NCI-H748 treated with DMSO at 0.1 percent for 48 hours (cell line): ENCODE data around the gene SNED1.

Source experiments
- DNase-seq: peaks from one replicate; lab custom pipeline; 2025; lab: John Stamatoyannopoulos, UW

The SNED1 gene

DNA sequence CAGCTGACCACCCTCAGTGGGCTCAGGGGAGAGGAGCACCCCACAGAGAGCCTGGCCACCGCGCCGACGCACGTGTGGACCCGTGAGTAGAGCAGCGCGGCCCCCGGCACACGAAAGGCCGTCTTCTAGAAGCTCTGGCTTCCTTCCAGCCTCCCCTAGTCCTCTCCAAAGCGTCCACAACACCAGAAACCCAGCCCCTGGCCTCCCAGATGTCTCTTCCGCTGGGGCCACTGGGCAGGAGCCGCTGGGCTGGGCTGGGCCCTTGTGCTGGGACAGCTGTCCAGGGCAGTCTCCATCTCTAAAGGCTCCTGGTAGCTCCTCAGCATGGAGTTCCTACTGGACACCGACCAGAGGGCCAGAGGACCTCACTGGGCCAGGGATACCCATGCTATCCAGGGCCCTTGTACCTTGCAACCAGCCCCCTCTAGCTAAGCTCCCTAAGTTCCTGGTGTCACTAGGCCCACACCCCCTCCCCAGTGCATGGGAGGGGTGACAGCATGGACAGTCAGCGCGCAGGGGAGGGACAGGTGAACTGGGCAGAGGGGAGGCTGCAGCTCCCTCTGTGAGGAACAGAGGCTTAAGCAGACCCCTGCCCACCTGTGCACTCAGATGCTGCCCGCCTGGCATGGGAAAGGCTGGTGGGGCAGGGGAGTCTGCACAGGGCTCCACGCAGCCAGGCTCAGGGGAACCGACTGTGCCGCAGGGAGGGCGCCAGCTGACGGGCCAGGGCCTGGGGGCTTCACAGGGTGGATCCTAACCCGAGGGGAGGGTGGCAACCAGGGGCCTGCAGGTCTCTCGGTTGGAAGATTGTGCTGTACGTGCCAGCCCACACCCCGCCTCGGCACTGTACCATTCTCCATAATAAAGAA, 70.8 kb downstream of the SNED1 start:
- DNase-seq: no peak

DNA sequence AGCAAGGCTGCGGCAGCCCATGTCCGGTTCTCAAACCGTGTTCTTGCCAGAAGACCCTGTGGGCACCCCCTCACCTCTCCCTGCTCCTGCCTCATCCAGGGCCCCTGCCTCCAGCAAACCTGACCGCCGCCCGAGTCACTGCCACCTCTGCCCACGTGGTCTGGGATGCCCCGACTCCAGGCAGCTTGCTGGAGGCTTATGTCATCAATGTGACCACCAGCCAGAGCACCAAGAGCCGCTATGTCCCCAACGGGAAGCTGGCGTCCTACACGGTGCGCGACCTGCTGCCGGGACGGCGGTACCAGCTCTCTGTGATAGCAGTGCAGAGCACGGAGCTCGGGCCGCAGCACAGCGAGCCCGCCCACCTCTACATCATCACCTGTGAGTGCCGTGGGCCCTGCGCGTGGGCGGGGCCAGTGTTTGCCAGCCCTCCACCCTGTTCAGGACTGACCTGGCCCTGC, 71.4 kb downstream of the SNED1 start:
- no peak for DNase-seq

DNA sequence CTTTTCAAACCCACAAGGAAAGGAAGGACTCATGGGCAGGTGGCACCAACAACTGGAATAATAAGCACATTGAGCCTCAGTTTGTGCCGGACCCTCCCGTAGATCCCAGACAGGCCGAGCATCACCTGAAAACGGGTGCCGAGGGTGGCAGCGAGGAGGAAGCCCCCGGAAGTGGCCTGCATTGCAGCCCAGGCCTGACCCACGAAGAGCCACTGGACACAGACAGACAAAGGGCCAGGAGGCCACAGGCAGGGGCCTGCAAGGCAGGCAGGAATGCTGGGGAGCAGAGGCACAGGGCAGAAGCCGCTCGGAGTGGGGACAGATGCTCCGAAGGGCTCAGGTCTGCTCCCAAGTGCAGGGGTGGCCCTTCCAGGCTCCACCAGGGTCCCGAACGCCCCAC, 71.9 kb downstream of the SNED1 start:
- no peak for DNase-seq

DNA sequence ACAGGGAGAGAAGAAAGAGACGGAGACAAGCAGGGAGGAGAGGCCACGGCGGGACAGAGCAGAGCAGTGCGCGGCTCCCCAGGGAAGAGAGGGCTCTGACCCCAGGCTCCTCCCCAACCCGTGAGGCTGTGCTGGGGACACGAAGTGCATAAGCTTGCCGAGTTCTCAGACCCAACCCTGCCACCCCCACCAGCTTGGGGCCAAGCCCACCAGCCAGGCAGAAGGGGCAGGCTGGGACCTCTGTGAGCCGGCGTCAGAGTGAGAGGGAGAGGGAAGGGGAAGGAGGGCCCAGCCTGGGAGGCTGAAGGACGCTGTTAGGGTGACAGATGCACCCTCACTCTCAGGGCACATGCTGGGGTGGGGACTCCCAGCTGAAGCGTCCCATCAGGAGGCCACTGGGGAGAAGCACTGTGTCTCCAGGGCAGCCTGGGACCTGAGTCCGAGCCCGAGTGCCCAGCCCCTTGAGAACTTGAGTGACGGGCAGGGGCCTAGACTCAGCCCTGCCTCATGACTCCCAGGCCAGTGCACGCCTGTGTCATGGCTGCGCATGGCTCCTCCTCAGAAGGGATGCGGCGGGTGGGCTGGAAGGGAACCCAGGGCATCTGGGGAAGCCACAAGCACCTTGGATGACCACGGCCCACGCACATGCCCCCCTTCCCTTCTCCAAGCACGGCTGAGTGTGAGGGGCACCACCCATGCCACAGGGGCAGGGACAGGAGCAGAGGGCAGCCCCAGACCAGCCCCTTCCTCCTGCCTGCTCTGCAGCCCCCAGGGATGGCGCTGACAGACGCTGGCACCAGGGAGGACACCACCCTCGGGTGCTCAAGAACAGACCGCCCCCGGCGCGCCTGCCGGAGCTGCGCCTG, 72.6 kb downstream of the SNED1 start:
- DNase-seq: no peak

DNA sequence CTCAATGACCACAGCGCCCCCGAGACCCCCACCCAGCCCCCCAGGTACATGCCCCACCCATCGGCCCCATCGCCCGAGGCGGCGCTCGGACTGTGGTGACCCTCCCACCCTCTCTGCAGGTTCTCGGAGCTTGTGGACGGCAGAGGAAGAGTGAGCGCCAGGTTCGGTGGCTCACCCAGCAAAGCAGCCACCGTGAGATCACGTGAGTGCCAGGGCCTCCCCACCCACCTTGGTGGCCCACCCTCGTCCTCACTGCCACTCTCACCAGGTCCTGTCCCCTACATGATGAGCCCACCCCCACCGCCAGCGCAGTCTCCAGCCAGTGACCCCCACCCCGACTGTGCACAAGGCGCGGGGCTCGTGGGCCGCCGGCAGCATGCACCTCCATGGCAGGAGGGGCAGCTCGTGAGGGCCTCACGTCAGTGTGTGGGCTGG, 73.3 kb downstream of the SNED1 start:
- DNase-seq: no peak

DNA sequence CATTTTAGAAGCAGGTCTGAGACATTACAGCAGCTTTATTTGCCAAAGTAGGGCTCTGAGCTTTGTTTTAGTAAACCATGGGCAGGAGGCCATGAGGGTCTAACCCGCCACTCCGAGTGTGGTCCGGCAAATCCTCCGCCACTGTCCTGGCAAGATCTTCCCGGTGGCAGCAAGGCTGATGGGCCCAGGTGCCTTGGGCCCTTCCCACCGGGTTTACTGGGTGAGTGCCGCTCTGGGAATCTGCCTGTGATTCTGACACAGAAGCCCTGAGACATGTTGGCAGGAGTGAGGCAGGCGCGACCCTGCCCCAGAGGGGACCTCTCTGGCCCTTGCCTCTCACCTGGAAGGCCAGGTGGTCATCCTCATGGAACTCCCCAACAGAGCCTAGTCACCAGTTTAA, 73.7 kb downstream of the SNED1 start:
- no peak for DNase-seq

DNA sequence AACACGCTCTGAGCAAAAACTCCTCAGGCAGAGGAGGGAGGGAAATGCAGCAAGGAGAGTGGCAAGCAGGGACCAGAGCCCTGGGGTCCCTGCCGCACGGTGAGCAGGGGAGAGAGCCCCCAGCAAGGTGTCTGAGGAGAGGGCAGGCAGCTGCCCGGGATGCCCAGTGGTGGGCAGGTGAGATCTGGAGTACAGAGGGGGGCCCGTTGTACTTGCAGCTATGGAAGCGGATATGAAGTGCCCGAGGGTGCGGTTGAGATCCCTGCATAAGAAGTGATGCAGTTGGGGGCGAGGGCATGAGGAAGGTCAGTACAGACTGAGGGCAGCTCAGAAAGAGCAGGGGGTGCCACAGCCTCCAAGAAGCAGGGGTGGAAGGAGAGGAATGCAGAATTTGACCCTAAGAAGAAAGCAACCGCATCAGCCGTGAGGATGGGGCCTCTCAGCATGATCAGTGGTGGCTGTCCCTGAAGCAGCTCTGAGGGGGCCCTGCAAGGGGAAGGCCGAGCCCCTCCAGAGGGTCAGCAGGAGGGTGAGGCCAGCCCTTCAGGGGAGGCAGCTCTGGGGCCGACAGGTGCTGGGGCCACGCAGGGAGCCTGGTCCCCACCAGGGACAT, 74.2 kb downstream of the SNED1 start:
- no peak for DNase-seq

DNA sequence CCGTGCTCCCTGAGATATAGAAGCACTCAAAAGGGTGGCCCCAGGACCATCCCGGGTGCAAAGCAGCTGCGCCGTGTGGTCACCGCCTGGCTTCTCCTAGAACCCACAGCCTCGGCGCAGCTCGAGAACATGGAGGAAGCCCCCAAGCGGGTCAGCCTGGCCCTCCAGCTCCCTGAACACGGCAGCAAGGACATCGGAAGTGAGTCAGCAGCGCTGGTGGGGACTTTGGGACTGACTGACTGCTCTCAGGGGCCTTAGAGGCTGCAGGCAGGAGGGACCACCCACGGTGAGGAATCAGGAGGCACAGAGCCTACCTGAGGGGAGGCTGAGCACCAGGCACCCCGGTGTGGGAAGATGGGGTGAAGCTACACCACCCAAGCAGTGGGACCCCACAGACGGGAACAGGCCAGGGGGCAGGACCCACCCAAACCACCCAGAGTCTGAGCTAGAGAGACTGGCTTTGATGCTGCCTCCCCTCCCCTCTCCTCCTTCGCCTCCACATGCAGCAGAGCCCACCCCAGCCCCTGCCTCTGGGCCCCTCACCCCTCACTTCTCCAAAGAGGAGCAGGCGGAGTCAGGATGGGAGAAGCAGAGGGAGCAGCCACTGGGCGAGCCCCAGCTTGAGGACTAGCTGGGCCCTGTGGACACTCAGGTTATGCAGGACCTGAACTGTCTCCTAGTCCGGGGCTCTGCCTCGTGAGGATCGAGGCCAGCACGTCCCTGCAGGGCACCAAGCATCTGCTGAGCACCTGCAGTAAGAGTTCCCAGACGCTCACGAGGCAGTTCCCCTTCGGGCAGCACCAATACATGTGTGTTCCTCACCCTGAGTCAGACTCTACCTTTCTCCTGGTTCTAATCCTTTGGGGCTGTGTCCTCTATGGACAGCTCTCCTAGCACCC, 75.0 kb downstream of the SNED1 start:
- no peak for DNase-seq

DNA sequence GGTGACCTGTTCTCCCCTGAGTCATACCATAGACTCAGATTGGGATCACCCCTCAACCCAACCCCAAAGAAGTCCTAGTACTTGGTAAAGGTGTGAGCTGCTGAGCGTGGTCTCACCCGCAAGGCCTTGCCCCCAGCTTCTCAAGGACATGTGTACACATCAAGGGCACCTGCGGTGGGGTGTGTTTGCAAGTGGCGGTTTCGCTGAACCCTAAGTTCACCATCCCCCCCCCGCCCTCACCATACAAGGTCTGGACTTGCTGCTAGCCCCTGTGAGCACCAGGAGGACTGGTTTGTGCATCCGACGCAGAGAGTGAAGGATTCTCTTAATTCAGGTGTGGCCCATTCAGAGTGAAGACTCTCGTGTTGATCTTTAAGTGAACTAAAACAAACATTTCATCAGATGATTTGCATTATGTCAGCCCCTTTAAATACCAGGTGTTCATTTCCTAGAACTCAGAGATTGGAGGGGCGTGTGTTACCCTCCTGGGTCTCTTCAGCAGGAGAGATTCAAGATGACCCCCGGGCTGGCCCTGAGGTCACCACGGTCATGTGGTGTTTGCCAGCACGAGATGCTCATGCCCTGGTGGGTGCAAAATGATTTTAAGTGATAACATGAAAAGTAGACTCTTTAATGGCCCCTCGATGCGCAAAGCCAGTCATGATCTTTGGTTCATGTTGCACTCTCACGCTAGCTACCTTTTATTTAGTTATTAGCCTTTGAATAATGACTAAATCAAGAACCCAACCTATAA, 75.8 kb downstream of the SNED1 start:
- DNase-seq: no peak

DNA sequence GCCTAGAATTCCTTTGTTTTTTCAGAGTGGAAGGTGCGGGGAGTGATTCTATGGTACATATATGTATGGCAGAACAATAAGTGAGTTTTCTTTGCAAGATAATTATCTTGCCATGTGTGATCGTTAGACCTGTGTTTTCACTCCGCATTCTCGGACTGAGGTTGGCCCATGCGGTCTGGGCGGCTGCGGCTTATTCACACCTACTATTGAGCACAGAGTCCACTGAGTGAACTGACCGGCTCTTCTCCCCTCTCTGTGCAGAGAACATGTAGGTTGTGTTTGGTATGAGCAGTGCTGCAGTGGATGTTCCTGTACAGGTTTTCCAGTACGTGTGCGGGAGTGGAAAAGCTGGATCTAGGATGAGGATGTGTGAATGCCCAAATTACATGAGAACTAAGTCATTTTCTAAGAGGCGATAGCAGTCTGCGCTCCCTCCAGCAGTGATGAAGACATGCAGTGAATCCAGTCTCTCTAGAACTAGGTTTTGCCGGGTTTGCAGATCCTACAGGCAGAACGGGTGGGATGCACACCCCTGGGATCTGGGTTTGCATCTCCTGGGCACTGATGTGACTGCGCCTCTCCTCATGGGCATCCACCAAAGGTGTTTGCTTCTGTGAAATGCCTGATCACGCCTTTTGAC, 76.6 kb downstream of the SNED1 start:
- DNase-seq: no peak

DNA sequence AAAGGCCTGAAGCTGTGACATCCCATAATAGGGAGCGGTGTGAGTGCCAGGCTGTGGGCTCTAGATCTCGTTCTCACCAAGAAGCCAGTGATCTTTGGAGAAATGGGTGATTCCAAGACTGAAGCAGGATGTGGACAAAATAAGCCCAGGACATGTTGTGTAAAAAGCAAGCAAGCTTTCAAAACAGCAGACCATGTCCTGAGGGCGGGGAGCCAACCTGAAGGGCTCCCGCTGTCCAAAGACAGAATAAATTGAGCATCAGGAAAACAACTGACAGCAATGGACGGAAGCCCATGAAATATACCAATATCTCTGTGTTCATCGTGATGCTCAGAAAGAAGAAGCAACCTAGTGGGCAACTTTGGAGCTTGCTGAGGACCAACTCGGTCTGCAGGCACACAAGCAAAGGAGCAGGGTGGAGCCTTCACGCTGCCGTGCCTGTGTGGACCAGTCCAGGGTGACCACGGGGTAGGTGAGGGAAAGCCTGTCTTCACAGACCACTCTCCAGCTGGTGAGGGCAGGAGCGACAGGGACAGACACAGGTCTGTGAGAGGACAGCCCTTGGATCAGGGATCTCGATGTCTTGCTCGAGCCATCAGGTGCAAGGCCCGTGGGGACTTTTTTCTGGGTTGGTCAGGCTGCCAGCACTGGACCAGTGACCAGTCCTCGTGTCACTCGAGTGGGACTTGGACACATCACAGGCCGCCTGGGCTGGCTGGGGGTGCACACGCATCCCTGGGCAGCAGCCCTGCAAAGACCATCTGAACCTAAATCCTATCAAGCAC, 82.2 kb downstream of the SNED1 start:
- DNase-seq: no peak

DNA sequence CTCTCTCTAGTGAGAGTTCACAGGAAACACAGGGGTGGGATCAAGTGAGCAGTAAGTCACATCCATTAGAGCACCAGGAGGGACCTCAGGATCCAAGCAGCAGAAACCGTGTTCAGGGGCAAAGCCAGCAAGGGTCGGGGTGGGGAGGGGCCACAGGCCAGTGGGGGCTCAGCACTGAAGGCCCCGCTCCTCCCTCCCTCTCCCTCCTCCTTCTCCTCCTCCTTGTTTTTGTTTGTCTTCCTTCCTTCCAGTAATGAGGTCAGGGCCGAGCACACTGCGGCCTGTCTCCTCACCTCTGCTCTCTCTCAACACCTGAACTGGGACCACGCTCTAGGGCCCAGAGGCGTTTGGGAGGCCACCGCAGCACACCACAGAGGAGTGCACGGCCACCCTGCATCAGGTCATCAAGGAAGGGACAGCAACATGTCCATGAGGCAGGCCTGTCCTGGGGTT, 82.8 kb downstream of the SNED1 start:
- DNase-seq: no peak

DNA sequence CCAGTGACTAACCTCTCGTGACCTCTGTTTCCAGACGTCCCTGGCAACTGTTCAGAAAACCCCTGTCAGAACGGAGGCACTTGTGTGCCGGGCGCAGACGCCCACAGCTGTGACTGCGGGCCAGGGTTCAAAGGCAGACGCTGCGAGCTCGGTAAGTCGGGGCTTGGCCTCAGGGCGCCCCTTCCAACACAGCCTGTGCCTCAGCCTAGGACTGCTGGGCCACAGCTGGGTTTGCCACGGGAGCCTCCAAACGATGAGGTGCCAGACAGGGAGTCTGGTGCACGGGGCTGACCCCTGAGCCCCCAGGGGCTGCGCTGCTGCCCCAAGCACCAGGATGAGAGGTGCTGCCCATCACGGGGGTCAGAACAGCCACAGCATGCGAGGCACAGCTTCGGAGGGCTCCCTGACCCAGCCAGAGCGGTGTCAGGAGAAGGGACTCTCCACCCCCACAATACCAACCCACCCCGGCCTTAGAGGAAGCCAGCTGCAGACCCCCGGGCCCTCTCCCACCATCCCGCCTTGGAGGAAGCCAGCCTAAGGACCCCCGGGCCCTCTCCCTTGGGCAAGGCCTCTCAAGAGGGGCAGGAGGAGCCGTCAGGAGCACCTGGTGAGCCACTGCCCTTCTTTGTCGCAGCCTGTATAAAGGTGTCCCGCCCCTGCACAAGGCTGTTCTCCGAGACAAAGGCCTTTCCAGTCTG, 83.4 kb downstream of the SNED1 start:
- DNase-seq: no peak

DNA sequence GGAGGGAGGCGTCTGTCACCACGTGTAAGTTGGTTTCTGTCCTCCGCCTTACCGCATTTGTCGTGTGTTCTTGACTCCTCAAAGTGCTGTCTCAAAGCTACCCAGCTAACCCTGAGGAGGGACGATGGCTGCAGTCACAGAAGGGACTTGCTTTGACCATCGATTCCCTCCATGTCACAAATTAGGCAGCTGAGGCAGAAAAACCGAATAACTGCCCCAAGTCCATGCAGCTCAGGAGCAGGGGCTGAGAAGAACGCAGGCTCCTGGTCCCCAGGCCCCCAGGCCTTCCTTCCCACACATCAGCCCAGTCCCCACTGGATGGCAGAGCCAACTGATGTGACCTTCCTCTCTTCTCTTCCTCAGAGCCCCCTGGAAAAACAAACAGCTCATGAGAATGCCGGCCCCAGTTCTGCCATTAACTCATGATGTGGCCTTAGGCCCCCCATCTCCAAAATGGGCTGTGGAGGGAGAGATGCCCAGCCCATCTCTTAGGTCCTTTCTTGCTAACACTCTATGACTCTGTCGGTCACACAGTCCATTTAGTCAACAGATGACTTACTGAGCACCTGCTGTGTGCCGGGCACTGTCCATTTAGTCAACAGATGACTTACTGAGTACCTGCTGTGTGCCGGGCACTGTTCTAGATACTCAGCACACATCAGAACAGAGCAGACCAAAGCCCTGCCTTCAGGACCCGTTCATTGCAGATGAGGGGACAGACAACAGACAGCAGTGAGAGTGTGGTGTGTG, 84.1 kb downstream of the SNED1 start:
- no peak for DNase-seq

DNA sequence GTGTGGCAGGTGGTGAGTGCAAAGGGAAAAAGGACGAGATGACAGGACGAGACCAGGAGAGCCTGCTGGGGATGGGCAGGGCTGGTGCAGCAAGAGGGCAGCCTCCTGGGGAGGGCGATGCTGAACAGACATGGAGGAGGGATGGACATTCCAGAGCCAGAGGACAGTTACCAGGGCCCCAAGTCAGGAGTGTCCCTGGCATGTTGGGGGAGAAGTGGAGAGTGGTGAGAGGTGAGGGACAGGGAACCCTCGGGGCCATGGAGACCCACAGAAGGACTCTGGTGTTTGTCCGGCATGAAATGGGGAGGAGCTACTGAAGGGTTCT, 84.6 kb downstream of the SNED1 start:
- DNase-seq: no peak

DNA sequence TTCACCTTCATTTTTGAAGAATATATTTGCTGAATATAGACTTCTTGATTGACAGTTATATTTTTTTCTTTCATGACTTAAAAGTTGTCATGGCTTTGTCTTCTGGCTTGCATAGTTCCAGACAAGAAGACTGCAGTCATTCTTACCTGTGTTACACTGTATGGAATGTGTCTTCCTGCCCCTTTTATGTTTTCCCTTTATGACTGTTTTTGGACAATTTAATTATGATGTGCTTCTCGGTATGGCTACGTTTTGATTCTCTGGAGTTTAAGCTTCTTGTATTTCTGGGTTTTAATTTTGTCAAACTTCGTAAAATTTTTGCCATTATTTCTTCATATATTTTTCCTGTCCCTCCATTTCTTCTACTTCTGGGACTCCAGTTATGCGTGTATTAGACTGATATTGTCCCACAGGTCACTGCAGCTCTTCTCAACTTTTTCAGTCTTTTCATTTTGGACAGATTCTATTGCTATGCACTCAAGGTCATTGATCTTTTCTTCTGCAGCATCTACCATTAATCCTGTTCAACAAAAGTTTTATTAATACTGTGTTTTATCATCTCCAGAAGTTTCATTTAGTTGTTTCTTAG, 86.5 kb downstream of the SNED1 start:
- no peak for DNase-seq

DNA sequence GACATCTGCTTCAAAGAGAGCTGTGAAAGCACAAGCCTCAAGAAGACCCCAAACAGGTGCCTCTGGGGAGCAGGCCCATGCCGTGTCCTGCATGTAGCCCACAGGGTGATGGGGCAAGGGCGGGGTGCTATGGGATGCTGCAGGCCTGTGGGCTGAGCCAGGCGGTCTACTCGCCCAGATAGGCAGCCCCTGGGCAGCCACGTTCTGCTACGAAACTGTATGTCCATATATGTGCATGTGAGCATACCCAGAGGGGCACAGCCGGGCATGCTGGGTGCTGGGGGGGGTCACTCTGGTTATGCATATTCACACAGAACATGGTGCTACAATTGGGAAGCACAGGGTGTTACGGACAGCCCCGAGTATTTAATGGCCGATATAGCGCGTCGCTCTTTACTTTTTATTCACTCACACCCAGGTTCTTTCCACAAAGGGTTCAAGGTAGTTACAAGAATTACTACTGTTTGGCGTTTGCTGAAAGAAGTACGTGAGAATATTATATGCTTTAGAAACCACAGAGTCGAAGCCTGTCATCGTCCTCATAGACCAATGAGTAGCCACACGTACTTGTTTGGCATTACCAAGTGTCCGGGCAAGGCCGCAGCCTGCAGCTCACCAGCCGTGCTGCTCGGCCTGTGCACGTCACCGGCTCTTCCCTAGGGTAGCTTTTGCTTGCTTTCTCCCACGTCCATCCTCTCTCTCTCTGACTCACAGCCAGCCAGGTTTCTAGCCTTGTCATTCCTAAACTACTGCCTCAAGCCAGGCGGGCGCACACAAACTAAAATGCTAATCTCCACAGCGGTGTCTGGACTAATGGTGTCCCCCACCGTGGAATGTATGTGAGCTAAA, 89.2 kb downstream of the SNED1 start:
- DNase-seq: no peak
